Calu3 (cell line): ENCODE results near the gene PLA2G6. TPM values are rescaled to one million over a fixed set of nuclear protein-coding genes. Genes with fewer than 3 reads are reported as not detected.

Experiments
- BruUV-seq: library from RNA; stranded (reverse); fragments of 400-500 nt; replicated peaks from 2 replicates; lab custom pipeline; 2021; lab: Mats Ljungman, UMichigan
- CTCF ChIA-PET: fragments of 300-600 bp; sonication (Branson Sonifier 250); formaldehyde crosslinking; loops from one replicate; lab custom pipeline; 2022; ENCODE audit warnings: antibody characterized with exemption; lab: Charles Lee
- DNase-seq: peaks from one replicate; pipeline ENCODE4 v3.0.0; 2022
- H3K27ac Mint-ChIP-seq: one replicate; pipeline ENCODE4 v1.8.0; 2022; ENCODE audit warnings: mixed read lengths; ENCODE audit not compliant: unreplicated experiment
- H3K27me3 Mint-ChIP-seq: one replicate; pipeline ENCODE4 v1.8.0; 2022; ENCODE audit warnings: mixed read lengths; ENCODE audit not compliant: unreplicated experiment
- H3K36me3 Mint-ChIP-seq: one replicate; pipeline ENCODE4 v1.8.0; 2022; ENCODE audit warnings: mild to moderate bottlenecking, moderate library complexity, mixed read lengths; ENCODE audit not compliant: insufficient read depth, unreplicated experiment
- H3K4me1 Mint-ChIP-seq: one replicate; pipeline ENCODE4 v1.8.0; 2022; ENCODE audit warnings: mild to moderate bottlenecking, low read depth, mixed read lengths; ENCODE audit not compliant: unreplicated experiment
- H3K4me3 Mint-ChIP-seq: one replicate; pipeline ENCODE4 v1.8.0; 2022; ENCODE audit warnings: mild to moderate bottlenecking, low read depth, moderate library complexity, mixed read lengths; ENCODE audit not compliant: unreplicated experiment
- H3K9me3 Mint-ChIP-seq: one replicate; pipeline ENCODE4 v1.8.0; 2022; ENCODE audit warnings: low read depth, mixed read lengths; ENCODE audit not compliant: unreplicated experiment
- intact Hi-C: fragments of 100-400 bp; cut with micrococcal nuclease; formaldehyde crosslinking; loops from one replicate; pipeline ENCODE4 v1.10.0; 2022; ENCODE audit not compliant: unreplicated experiment
- total RNA-seq: library from RNA; stranded (reverse); gene quantifications from 2 replicates; pipeline ENCODE4 v1.2.3, GENCODE V29; 2022
- TF ChIP-seq, protein P1 (sequence below): fragments of 200-600 bp; IDR thresholded peaks from one replicate; pipeline ENCODE4 v1.8.0; 2022; ENCODE audit warnings: antibody characterized with exemption; ENCODE audit not compliant: unreplicated experiment

PLA2G6 gene
- total RNA-seq, 1 experiment from 2014 or later: 43.5 TPM

DNA sequence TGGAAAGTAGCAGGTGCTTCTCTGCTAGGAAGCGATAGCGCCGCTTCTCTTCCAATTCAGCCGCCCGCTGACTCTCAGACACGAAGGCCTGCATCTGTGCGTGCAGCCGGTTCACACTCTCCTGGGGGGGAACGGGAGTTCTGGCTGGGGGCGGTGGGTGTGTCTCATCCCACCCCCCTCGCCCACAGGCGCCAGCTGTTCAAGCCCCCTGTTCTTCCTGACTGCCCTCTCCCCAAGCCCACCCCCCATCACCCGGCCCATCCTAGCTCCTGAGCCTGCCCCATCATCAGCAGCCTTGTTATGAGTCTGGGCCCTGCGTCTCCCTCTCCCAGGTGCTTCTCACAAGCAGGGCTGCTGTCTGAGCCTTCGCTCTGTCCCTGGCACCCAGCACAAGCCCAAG, 84.6 kb downstream of the PLA2G6 start:
- no peaks in the 10 kb centered on the region for H3K27me3 Mint-ChIP-seq
- H3K4me3 Mint-ChIP-seq: no peak overlapping the region
- CTCF ChIA-PET: interaction anchor here (0.8 kb wide), 1 partner anchor 78 kb away, joined by 4 read pairs; no protein-coding TSS in a partner anchor
- no TSS peak for BruUV-seq
- TF ChIP-seq, protein P1, sequence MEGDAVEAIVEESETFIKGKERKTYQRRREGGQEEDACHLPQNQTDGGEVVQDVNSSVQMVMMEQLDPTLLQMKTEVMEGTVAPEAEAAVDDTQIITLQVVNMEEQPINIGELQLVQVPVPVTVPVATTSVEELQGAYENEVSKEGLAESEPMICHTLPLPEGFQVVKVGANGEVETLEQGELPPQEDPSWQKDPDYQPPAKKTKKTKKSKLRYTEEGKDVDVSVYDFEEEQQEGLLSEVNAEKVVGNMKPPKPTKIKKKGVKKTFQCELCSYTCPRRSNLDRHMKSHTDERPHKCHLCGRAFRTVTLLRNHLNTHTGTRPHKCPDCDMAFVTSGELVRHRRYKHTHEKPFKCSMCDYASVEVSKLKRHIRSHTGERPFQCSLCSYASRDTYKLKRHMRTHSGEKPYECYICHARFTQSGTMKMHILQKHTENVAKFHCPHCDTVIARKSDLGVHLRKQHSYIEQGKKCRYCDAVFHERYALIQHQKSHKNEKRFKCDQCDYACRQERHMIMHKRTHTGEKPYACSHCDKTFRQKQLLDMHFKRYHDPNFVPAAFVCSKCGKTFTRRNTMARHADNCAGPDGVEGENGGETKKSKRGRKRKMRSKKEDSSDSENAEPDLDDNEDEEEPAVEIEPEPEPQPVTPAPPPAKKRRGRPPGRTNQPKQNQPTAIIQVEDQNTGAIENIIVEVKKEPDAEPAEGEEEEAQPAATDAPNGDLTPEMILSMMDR: no peak
- peaks cover 80% of the 10 kb centered on the region for H3K36me3 Mint-ChIP-seq
- no peak overlapping the region for H3K27ac Mint-ChIP-seq
- no peaks in the 10 kb centered on the region for H3K4me1 Mint-ChIP-seq
- no peaks in the 10 kb centered on the region for H3K9me3 Mint-ChIP-seq
- DNase-seq: no peak
- intact Hi-C loops: no loop called here

GRCh38 chr22:38089474-38089851, 92.2 kb downstream of the PLA2G6 start:
- Mint-ChIP-seq H3K9me3 (no peaks in the 10 kb centered on the region), H3K4me3 (no peak overlapping the region), H3K27me3 (no peaks in the 10 kb centered on the region), H3K36me3 (peaks cover 85% of the 10 kb centered on the region), H3K27ac (no peak overlapping the region), H3K4me1 (peaks cover 18% of the 10 kb centered on the region)
- CTCF ChIA-PET: no interaction called here
- TF ChIP-seq, protein P1: no peak
- BruUV-seq: no TSS peak
- no peak for DNase-seq
- intact Hi-C loops: no loop called here

DNA sequence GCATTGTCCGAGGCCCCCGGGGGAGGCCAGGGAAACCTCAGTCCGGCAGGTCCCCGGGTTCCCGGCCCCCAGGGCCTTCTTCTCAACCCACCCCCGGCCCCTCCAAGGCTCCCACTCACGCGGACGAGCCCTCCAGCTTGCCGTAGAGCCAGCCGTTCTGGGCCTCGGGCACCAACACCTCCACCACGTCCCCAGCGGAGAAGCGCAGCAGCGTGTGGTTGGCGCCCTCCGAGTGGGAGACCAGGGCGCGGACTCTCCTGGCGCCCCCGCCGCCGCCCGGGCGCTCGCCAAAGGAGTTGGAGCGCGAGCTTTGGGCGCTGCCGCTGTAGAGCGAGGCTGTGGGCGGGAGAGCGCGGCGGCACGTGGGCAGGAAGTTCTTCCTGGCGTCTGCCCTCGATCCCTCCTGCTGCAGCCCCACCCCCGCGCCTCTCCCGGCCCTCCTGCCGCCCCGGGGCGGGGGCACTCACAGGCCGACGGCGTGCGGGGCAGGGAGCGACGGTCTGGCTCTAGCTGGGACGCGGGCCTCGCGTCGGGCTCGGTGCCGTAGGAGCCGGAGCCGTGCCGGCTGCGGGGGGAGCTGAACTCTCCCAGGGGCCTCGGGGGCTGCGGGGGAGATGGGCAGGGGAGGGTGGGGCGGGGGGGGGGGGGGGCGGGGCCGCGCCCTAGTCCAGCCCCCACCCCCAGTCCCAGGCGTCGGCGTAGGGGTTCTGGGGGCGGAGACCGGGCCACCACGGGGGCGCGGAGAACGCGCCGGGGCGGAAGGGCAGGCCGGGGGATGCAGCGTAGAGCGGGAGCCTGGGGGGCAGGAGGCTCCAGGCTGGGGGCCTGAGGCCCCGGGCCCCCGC, 92.8 kb downstream of the PLA2G6 start:
- Mint-ChIP-seq H3K4me1 (peaks cover 20% of the 10 kb centered on the region), H3K27me3 (no peaks in the 10 kb centered on the region), H3K27ac (no peak overlapping the region), H3K36me3 (peaks cover 85% of the 10 kb centered on the region), H3K9me3 (no peaks in the 10 kb centered on the region), H3K4me3 (no peak overlapping the region)
- CTCF ChIA-PET: no interaction called here
- TF ChIP-seq, protein P1: no peak
- no TSS peak for BruUV-seq
- intact Hi-C loops: no loop called here
- no peak for DNase-seq

GRCh38 chr22:38087855-38088254, 93.8 kb downstream of the PLA2G6 start:
- Mint-ChIP-seq H3K27me3 (no peaks in the 10 kb centered on the region), H3K36me3 (peaks cover 80% of the 10 kb centered on the region), H3K9me3 (no peaks in the 10 kb centered on the region), H3K4me1 (peaks cover 20% of the 10 kb centered on the region), H3K4me3 (peak overlapping the region; percentile 9), H3K27ac (peak overlapping the region; percentile 40)
- CTCF ChIA-PET: no interaction called here
- TF ChIP-seq, protein P1: no peak
- DNase-seq: no peak
- BruUV-seq: no TSS peak
- intact Hi-C loops: no loop called here
